ENCODE results near the gene PDE6G. TPM values are rescaled to one million over a fixed set of nuclear protein-coding genes. Genes with fewer than 3 reads are reported as not detected.

The PDE6G gene
- total RNA-seq, 3 donors from 2014 or later, result 1.9 TPM; not detected in 2

- TF ChIP-seq POLR2AphosphoS5 (IDR thresholded peaks at IDR 0.05), result no peak
- no peak for TF ChIP-seq CTCF (IDR thresholded peaks at IDR 0.05)
- no peak for TF ChIP-seq POLR2A (IDR thresholded peaks at IDR 0.05)
These were observed 11.1 kb downstream of the PDE6G start for GRCh38 chr17:81644976-81645952.

GRCh38 chr17:81644496-81644895 is 11.8 kb downstream of the PDE6G start:
- Histone ChIP-seq H3K36me3 (no peaks in the 10 kb centered on the region), H3K4me3 (no peak overlapping the region), H3K27me3 (peaks cover 3 to 20% of the 10 kb centered on the region in 2 donors), H3K9me3 (peaks cover 0 to 6% of the 10 kb centered on the region in 2 donors), H3K27ac (no peak overlapping the region), H3K4me1 (no peaks in the 10 kb centered on the region)
- no peak for TF ChIP-seq POLR2AphosphoS5 (IDR thresholded peaks at IDR 0.05)
- TF ChIP-seq CTCF (IDR thresholded peaks at IDR 0.05), result no peak
- TF ChIP-seq POLR2A (IDR thresholded peaks at IDR 0.05), result no peak
- DNase-seq (ENCODE audit: low spot score in 2 of 2), result no peak
- intact Hi-C loops (cut with DNase I; ENCODE audit: low total_unique reads), result no loop called here

More at GRCh38 chr17:81644976-81645952, 11.1 kb downstream of the PDE6G start:
- peaks cover 0 to 6% of the 10 kb centered on the region in 2 donors for H3K9me3 ChIP-seq
- H3K4me1 ChIP-seq, result no peaks in the 10 kb centered on the region
- DNase-seq (ENCODE audit: low spot score in 2 of 2), result no peak
- intact Hi-C loops (cut with DNase I; ENCODE audit: low total_unique reads), result no loop called here
- H3K36me3 ChIP-seq, result no peaks in the 10 kb centered on the region
- H3K27me3 ChIP-seq, result peaks cover 3 to 25% of the 10 kb centered on the region in 2 donors
- no peak overlapping the region for H3K4me3 ChIP-seq
- H3K27ac ChIP-seq, result no peak overlapping the region

- H3K36me3 ChIP-seq, result no peaks in the 10 kb centered on the region
- intact Hi-C loops (cut with DNase I; ENCODE audit: low total_unique reads), result no loop called here
- no peak overlapping the region for H3K4me3 ChIP-seq
- no peak overlapping the region for H3K27ac ChIP-seq
- TF ChIP-seq CTCF (IDR thresholded peaks at IDR 0.05), result no peak
- no peak for TF ChIP-seq POLR2A (IDR thresholded peaks at IDR 0.05)
- no peak for TF ChIP-seq POLR2AphosphoS5 (IDR thresholded peaks at IDR 0.05)
- H3K4me1 ChIP-seq, result no peaks in the 10 kb centered on the region
- DNase-seq (ENCODE audit: low spot score in 2 of 2), result no peak
- H3K27me3 ChIP-seq, result no peaks in the 10 kb centered on the region
- no peaks in the 10 kb centered on the region for H3K9me3 ChIP-seq
These were observed 14.4 kb downstream of the PDE6G start for GRCh38 chr17:81641825-81642489.

- peaks cover 0 to 7% of the 10 kb centered on the region in 2 donors for H3K4me1 ChIP-seq
- intact Hi-C loops (cut with DNase I; ENCODE audit: low total_unique reads), result no loop called here
- no peak for DNase-seq (ENCODE audit: low spot score in 2 of 2)
- no peak overlapping the region for H3K4me3 ChIP-seq
- TF ChIP-seq POLR2A (IDR thresholded peaks at IDR 0.05) (no peak), POLR2AphosphoS5 (IDR thresholded peaks at IDR 0.05) (no peak), CTCF (IDR thresholded peaks at IDR 0.05) (no peak)
- no peaks in the 10 kb centered on the region for H3K9me3 ChIP-seq
- no peaks in the 10 kb centered on the region for H3K27me3 ChIP-seq
- no peaks in the 10 kb centered on the region for H3K36me3 ChIP-seq
- no peak overlapping the region for H3K27ac ChIP-seq
These were observed 16.3 kb downstream of the PDE6G start for GRCh38 chr17:81640011-81640410.

- TF ChIP-seq CTCF (IDR thresholded peaks at IDR 0.05) (no peak), POLR2A (IDR thresholded peaks at IDR 0.05) (no peak), POLR2AphosphoS5 (IDR thresholded peaks at IDR 0.05) (no peak)
- Histone ChIP-seq H3K27me3 (no peaks in the 10 kb centered on the region), H3K36me3 (no peaks in the 10 kb centered on the region), H3K9me3 (no peaks in the 10 kb centered on the region), H3K4me1 (peaks cover 0 to 12% of the 10 kb centered on the region in 2 donors), H3K27ac (no peak overlapping the region), H3K4me3 (no peak overlapping the region)
- DNase-seq (ENCODE audit: low spot score in 2 of 2), result no peak
- intact Hi-C loops (cut with DNase I; ENCODE audit: low total_unique reads), result no loop called here
These were observed 17.7 kb downstream of the PDE6G start for GRCh38 chr17:81638683-81639082.

All from breast epithelium (tissue), 4 donors.